HG02943 (cell line): ENCODE data around the gene NBL1.

Experiments
- ATAC-seq: cut with Tn5 transposase; IDR thresholded peaks from one replicate; pipeline ENCODE4 v1.9.1; 2021; ENCODE audit warnings: mild to moderate bottlenecking, low read depth, moderate library complexity; ENCODE audit not compliant: unreplicated experiment

Gene NBL1, protein sequence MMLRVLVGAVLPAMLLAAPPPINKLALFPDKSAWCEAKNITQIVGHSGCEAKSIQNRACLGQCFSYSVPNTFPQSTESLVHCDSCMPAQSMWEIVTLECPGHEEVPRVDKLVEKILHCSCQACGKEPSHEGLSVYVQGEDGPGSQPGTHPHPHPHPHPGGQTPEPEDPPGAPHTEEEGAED

DNA sequence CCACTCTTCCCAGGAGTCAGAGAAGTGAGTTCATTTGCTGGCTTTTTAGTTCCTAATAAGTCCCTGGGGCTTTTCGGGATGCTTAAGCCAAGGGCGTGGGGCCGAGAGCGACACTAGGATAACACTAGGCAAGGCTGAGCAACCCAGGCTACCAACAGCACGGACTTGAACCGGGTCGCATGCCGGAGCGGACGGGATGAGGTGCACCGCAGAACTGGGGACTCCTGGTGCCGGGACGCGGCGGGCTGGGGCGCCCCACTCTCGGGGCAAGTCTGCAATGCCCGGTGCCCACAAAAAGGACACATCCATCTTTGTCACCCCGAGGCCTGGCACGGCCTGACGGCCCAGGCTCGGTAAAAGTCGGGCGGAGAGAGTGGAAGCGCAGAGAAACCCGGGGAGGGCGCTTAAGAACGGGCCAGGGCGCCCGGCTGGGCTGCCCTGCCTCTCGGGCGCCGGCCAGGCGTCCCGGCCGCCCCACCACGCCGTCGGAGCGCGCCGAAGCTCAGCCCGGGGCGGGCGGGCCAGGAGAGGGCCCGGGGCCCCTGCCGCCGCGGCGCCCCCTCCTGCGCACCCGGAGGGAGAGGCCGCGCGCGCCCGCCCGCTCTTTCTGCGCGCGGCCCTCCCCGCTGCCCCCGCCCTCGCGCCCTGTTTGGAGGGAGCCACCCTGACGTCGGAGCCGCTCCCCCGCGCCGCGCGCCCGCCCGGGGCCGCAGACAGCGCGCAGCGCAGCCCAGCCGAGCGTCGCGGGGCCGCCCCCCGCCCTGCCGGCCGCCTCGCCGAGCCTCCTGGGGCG is at the start of gene NBL1:
NBL1 (plus strand) TSS at position 710 of the 793 bp plus-strand sequence. CDS start 10,720 bp downstream, outside the sequence.
- no peak for ATAC-seq

DNA sequence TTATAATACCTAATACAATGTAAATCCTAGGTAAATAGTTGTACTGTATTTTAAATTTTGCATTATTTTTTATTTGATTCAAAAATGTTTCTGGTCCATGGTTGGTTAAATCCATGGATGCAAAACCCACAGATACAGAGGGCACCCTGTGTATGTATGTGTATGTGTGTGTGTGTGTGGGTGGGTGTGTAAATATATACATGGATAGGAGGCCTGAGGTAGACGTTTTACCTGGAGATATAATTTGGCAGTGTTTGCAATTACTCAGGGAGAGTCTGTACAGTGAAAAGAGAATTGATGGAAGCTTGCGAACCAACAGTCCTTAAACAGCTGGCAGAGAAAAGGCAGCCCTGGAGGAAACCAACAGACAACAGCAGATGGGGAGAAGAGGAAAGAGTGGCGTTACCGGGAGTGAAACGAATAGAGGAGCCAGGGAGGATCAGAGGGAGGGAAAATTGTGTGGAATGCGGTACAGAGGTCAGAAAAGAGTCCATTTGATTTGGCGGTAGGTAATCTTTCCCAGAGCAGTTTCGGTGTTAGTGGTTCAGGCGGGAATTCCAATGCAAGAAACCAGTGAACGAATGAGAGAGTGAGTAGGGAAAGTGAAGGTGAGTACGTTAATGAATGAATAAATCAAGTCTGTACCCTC is 47.9 kb upstream of the NBL1 start:
- ATAC-seq: peak; percentile 1

DNA sequence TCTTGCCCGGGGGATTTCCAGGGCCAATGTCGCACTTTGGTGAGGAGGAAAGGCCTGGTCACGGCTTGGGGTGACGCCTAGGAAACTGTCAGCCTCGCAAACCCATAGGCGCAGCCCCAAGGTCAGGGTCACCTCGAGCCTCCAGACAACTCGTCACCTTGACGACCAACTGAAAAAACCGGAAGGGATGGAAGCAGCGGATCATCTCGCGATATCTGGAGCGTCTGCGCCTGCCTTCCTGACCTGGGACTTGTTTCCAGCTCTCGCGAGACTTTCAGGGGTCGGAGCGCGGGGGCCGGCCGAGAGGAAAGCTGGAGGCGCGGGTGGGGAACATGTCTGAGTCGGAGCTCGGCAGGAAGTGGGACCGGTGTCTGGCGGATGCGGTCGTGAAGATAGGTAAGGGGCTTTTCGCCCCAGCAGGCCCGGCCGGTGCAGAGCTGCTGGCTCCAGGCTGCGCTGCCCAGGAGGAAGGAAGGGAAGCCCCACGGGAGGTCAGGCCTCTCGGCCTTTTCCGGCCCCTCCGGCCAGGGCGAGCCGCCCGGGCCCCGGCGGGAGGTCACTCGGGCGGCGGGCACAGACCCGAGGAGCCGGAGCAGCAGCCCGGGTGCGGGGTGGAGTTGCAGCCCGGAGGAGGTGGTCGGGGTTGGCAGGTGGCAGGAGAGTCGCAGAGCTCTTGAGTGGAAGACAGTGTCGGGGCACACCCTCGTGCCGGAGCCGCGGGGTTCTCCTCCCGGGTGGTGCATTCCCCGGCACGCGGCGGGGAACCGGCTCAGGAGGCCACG is 47.2 kb upstream of the NBL1 start:
- ATAC-seq: peak; percentile 78

DNA sequence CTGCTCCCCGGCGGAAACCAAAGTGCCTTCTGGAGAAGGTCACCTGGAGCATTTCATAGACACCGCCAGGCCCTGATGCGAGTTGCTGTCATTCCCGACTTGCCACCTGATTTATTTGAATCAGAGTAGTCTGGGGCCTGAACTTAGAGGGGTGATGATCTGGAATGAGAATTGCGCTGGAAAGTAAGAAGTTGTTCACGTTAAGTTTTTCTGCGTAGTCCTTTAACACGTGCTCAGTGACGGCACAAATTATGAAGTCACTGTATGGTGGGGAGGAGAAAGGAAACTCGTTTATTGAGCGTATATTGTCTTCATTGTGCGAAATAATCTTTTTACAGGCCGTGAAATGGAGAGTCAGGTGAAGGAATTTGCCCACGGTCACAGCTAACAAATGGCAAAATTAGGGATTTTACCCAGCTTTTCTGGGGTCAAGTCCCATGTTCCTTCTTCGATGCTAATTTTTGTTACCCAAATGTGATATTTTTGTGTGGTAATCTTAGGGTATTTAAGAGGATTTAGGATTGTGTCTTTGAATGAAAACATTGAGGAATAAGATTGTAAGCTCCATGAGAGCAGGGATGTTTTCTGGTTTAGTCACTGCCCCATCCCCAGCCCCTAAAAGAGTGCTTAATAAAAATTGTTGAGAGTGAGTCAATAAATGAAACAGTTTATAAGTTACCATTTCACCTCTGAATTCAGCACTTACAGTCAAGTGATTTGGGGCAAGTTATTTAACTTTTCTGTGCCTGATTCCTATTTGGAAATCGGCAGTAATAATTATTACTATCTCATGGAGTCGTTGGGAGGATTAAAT is 46.4 kb upstream of the NBL1 start:
- no peak for ATAC-seq

DNA sequence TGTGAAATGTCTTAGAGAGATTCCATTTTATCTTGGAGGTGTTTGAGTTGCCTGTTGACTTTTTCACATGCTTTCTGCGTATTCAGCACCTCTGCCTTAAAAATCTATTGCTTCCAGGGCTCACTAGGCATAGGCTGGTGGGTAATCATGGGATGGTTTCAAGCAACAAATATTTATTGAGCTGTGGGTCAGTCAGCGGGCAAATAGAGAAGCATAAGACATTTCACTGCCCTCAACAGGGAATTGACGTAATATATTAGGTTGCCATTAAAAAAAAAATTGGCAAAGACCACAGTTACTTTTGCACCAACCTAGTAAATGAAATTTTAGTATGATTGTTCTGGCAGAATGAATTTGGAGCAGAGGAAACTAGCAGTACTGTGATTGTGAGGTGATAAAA is 44.3 kb upstream of the NBL1 start:
- no peak for ATAC-seq

DNA sequence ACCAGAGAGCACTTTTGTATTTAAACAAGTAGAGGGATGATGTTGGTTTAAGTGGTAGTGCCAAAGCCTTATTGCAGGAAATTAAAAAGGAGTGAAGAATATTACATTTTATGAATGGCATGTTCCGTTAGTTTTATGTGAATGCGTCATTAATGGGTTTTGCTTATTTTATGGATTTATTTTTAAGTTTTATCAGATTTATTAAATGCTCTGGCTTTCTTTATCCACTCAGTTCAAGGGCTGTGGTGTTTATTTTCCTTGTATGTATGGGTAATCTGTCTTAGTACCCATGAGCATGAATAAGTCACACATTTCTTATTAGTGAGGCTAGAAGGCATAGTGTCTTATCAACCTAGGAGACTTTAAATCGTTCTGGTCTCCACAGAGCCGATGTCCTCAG is 41.6 kb upstream of the NBL1 start:
- ATAC-seq: no peak

DNA sequence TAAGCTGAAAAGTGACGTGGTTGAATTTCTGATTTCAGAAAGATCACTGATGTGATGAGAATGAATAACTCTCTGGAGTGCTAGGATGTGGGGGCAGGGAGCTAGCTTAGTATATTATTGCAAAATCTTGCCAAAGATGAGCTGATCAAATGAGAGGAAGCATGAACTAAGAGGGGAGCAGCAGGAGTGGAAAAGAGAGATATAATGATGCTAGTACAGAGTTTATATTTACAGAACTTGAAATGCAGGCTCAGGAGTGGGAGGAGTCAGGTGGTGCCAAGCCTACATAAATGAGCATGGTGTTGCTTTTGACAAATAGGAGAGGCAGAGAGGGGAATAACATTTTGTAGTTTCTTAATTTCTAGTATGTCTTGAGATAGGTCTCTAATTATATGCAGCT is 38.1 kb upstream of the NBL1 start:
- ATAC-seq: no peak

DNA sequence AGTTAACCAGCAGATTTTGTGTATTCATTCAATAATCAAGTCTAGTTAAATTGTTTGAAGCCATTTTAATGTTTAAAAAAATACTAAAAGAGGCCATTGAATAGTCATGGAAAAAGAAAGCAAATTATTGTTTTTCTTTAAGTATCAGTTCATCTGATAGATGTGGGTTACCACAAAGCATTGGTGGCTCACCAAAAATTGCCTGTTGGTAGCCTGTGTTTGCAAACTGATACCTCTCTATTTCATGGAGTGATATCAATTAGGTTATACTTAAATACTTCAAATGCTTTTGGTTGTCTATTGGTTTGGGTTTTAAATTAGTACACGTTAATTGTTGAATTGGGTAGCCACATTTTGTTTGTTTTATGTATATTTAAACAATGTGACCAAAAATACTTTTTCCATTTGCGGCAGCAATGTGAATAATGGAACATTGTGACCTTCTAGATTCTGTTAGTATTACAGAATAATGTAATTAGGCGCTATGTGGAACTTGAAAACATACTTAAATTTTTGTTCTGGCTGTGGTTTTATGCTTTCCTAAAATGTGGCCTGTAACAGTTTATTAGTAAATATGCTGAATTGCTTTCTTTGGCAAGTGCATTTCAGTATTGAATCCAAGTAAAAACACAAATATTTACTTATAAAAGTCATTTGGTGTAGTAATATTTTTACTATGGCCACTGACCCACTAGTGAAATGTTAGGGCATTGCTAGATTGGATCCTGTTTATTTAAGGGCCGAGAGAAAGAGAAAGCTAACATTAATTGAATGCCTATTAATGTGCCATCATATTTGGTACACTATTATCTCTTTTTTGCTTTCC is 37.1 kb upstream of the NBL1 start:
- no peak for ATAC-seq

DNA sequence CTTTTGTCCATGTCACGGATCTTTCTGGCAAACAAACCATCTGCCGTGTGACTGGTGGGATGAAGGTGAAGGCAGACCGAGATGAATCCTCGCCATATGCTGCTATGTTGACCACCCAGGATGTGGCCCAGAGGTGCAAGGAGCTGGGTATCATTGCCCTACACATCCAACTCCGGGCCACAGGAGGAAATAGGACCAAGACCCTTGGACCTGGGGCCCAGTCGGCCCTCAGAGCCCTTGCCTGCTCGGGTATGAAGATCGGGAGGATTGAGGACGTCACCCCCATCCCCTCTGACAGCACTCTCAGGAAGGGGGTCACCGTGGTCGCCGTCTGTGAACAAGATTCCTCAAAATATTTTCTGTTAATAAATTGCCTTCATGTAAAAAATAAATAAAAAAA is 35.9 kb upstream of the NBL1 start:
- ATAC-seq: no peak

DNA sequence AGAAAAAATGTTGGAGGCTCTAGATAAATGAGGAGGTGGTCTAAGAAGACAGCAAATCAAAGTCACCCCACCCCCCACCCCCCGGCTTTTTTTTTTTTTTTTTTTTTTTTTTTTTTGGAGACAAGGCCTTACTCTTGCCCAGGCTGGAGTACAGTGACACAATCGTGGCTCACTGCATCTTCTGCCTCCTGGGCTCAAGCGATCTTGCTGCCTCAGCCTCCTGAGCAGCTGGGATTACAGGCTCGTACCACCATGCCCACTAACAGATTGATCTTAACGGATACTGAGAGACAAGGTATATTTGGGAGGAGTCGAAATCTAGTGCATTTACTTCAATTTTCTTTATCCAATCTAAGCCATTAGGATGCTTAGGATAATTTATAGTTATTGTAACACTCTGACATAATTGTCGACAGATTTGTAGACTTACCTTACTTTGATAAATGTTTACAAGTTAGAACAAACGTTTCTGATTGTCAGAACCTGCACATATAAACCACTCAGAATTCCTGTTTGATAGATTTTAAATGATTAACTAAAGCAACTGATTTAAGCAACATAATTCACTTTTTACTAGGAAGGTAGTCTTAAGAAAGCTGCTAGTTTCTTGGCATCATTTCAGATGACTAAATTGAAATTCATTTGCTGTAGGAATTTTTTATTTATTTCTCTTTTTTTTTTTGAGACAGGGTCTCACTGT is 33.7 kb upstream of the NBL1 start:
- ATAC-seq: no peak

DNA sequence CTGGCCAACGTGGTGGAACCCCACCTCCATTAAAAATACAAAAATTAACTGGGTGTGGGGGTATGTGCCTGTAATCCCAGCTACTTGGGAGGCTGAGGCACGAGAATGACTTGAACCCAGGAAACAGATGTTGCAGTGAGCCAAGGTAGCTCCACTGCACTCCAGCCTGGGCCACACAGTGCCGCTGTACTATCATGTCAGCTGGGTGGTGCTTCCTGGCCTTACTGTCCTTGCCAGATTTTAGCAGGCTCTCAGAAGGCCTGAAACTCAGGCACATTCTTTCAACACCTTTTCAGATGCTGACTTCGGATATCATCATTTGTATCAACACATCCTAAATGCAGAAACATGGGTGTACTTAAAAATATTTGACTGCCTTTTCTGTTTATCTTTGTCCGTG is 31.6 kb upstream of the NBL1 start:
- ATAC-seq: no peak

DNA sequence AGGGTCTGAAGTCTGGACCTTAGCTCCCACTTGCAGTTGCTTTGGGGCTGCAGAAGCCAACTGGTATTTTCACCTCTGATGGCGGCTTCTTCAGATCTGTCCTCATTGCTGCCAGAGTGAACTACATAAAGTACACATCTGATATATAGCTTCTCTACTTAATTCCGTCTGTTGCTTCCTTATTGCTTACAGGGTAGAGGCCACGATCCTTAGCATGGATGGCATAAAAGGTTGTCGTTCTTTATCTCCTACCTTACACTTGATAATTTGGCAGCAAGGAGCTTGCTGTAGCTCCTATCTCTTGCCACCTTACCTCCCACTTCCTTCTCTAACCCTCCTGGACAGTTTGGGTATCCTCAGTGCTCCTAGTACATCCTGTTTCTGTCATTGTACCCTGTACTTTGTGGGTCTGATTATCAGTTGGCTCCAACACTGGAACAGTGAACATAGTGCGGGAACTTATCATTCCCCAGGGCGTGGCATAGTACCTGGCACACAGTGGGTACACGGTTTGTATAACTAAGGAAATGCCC is 30.9 kb upstream of the NBL1 start:
- ATAC-seq: no peak

DNA sequence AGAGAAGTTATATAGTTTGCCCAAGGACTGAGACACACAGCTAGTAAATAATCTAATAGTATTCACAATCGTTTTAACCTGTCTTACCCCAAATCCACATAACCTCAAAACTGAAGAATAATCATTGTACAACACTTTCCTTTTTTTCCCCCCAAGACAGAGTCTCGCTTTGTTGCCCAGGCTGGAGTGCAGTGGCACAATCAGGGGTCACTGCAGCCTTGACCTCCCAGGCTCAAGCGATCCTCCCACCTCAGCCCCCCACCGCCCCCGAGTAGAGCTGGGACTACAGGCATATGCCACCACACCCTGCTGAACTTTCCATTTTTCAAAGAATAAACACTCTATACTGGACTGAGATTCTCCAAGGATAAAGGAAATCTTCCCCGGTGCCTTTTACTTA is 28.7 kb upstream of the NBL1 start:
- no peak for ATAC-seq

DNA sequence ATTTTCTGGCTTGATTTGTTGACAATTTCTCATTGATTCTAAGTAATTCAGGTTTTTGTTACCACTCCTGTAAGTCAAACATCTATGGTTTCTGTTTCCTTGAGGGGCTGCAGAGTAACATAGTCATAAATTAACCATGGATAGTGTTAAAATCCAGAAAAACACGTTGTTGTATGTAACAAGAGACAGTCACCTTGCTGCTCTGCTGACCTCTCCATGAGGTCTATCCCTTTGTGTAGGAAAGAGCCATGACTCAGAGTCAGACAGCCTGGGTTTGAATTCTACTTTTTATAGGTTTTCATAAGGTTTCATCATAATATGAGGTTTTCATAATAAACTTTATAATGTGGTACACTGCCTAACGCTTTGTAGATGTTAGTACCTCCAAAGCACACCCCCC is 27.6 kb upstream of the NBL1 start:
- ATAC-seq: no peak

DNA sequence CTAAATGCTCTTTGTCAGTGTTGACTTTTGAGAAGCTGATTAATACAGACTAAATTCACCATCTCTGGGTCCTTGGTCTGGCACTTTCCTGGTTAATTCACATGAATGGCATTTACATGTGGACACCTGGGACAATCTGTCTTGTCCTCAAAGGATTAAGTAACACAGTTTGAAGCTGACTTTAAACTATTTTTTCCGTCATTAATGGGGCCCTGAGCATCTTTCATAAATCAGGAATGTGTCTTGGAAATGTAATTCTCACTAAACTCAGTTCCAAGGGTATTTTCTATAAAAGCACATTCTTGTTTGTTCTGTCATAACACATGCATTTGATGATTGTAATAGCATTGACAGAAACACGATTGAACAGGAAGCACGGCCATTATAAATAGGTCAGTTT is 26.7 kb upstream of the NBL1 start:
- no peak for ATAC-seq

DNA sequence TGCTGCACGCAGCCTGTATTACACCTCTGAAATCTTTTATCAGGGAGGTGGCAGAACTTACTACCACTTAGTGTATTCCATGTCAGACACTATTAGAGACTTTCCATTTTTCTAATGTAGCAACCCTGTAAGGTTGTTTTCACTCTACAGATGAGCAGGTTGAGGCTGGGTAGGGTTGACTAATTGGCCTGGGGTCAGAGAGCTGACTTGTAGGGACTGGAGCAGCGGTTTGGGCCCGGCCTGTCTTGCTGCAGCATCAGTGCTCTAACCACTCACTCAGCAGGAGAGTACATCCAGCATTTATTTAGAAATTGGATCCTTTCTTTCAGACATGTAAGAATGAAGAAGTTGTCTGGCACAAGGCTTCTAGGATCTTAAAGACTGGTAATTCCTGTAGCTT is 25.7 kb upstream of the NBL1 start:
- no peak for ATAC-seq

DNA sequence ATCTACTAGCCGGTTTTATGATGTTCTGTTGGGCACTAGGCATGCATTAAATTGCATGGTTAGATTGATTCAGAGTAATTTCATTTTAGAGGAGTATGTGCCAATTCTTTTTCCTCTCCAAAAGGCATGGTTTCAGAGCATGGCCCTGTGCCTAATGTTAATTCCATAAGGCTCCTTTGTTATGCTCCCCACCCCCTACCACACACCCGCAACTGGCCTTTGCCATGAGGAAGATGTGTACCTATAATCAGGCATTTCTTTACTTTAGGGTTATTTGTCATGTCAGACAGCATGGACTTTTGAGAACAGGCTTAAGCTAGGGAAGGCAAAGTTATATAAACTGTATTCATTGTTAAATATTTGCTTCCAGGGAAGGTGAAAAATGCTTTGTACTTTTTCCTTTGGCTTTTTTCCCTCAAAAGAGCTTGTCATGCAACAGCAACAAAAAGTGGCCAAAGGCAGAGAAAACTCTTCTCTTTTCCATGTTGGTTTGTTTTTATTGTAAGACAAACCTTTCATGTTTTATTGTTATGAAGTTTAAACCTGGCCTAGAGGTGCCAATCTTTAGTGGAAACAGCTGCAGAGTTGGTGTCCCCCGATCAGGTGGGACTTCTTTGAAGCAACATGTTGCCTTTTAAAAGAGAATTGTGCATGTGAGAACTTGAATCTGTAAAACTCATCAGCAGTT is 24.3 kb upstream of the NBL1 start:
- ATAC-seq: no peak

DNA sequence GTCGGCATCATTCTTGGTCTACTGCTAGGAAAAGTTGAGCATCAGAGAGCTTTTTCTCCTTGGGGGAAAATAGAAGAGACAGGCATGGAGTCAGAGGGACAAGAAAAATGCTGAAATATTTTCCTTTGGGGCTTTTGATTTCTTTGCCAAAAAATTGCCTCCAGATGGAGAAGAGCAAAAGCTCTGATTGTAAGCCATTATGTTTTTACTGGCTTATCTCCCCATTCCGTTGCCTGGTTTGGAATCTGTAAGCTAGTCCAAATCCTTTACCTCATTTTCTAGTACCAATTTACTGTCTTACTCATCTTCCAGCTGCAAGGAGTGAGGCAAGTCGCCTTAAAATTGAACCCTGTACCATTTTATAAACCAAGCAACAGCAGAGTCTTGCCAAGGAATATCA is 23.3 kb upstream of the NBL1 start:
- no peak for ATAC-seq
